ENCODE results near the gene TRIP13.

The TRIP13 gene

GRCh38 chr5:943201-943917 lies 50.7 kb downstream of the TRIP13 start:
- Histone ChIP-seq H3K27ac (no peak overlapping the region), H3K4me3 (ENCODE audit: low read depth in 1 of 2, low read length in 1 of 2) (no peak overlapping the region), H3K27me3 (peaks cover 66% of the 10 kb centered on the region), H3K4me1 (ENCODE audit: control insufficient read depth in 1 of 2, insufficient read depth in 1 of 2, low read depth in 1 of 2, low read length in 1 of 2) (no peaks in the 10 kb centered on the region), H3K36me3 (no peaks in the 10 kb centered on the region), H3K9me3 (no peaks in the 10 kb centered on the region)
- no peak for TF ChIP-seq CTCF (IDR thresholded peaks at IDR 0.05)

- no peak for TF ChIP-seq CTCF (IDR thresholded peaks at IDR 0.05)
- no peak overlapping the region for H3K4me3 ChIP-seq (ENCODE audit: low read depth in 1 of 2, low read length in 1 of 2)
- H3K9me3 ChIP-seq = no peaks in the 10 kb centered on the region
- H3K27ac ChIP-seq = no peak overlapping the region
- no peaks in the 10 kb centered on the region for H3K4me1 ChIP-seq (ENCODE audit: control insufficient read depth in 1 of 2, insufficient read depth in 1 of 2, low read depth in 1 of 2, low read length in 1 of 2)
- H3K27me3 ChIP-seq = peaks cover 66% of the 10 kb centered on the region
- no peaks in the 10 kb centered on the region for H3K36me3 ChIP-seq
These were observed 51.4 kb downstream of the TRIP13 start for GRCh38 chr5:943918-944620.

GRCh38 chr5:944621-944927 lies 51.9 kb downstream of the TRIP13 start:
- Histone ChIP-seq H3K4me1 (ENCODE audit: control insufficient read depth in 1 of 2, insufficient read depth in 1 of 2, low read depth in 1 of 2, low read length in 1 of 2) (no peaks in the 10 kb centered on the region), H3K4me3 (ENCODE audit: low read depth in 1 of 2, low read length in 1 of 2) (no peak overlapping the region), H3K36me3 (no peaks in the 10 kb centered on the region), H3K9me3 (no peaks in the 10 kb centered on the region), H3K27ac (no peak overlapping the region), H3K27me3 (peaks cover 66% of the 10 kb centered on the region)
- no peak for TF ChIP-seq CTCF (IDR thresholded peaks at IDR 0.05)

- Histone ChIP-seq H3K4me3 (ENCODE audit: low read depth in 1 of 2, low read length in 1 of 2) (no peak overlapping the region), H3K4me1 (ENCODE audit: control insufficient read depth in 1 of 2, insufficient read depth in 1 of 2, low read depth in 1 of 2, low read length in 1 of 2) (no peaks in the 10 kb centered on the region), H3K27ac (no peak overlapping the region), H3K27me3 (peaks cover 66% of the 10 kb centered on the region), H3K36me3 (no peaks in the 10 kb centered on the region), H3K9me3 (no peaks in the 10 kb centered on the region)
- no peak for TF ChIP-seq CTCF (IDR thresholded peaks at IDR 0.05)
These were observed 52.5 kb downstream of the TRIP13 start for GRCh38 chr5:944992-945685.

GRCh38 chr5:945691-946551 lies 53.2 kb downstream of the TRIP13 start:
- H3K36me3 ChIP-seq = no peaks in the 10 kb centered on the region
- TF ChIP-seq CTCF (IDR thresholded peaks at IDR 0.05) = no peak
- peaks cover 66% of the 10 kb centered on the region for H3K27me3 ChIP-seq
- no peaks in the 10 kb centered on the region for H3K4me1 ChIP-seq (ENCODE audit: control insufficient read depth in 1 of 2, insufficient read depth in 1 of 2, low read depth in 1 of 2, low read length in 1 of 2)
- no peak overlapping the region for H3K27ac ChIP-seq
- no peak overlapping the region for H3K4me3 ChIP-seq (ENCODE audit: low read depth in 1 of 2, low read length in 1 of 2)
- no peaks in the 10 kb centered on the region for H3K9me3 ChIP-seq
